Adrenal gland (tissue), 12 donors: ENCODE data around the gene EXOC4. TPM values are rescaled to one million over a fixed set of nuclear protein-coding genes. Genes with fewer than 3 reads are reported as not detected.

Source experiments
- DNase-seq, 7 donors: peaks; one replicate each; pipeline ENCODE4 v3.0.0-alpha.2; 2019 to 2020
- H3K27ac ChIP-seq, 5 donors: fragments of 200-600 bp; sonication (generic) in 4 of 5; 1 replicate in 3 of 5; 2 replicates in 2 of 5; pipeline versions ENCODE4 v1.5.1 to v1.8.0; 2016 to 2020; ENCODE audit warnings: mild to moderate bottlenecking in 1 of 5
- H3K27me3 ChIP-seq: fragments of 200-600 bp; 2 replicates; pipeline ENCODE4 v1.8.0; 2021
- H3K36me3 ChIP-seq, 2 donors: fragments of 200-600 bp; replicated peaks in 1 of 2; 1 replicate in 1 of 2; 2 replicates in 1 of 2; pipeline versions ENCODE4 v1.5.1 to v1.8.0; 2018 to 2022
- H3K4me1 ChIP-seq, 2 donors: fragments of 200-600 bp; replicated peaks in 1 of 2; 1 replicate in 1 of 2; 2 replicates in 1 of 2; pipeline versions ENCODE4 v1.5.1 to v1.8.0; 2018 to 2021
- H3K4me3 ChIP-seq, 4 donors: fragments of 200-600 bp; sonication (generic) in 3 of 4; one replicate each; pipeline ENCODE4 v1.5.1; 2016 to 2018
- H3K9me3 ChIP-seq, 3 donors: fragments of 200-600 bp; sonication (generic) in 1 of 3; replicated peaks in 1 of 3; 1 replicate in 2 of 3; 2 replicates in 1 of 3; pipeline versions ENCODE4 v1.5.1 to v1.8.0; 2016 to 2021
- CTCF ChIP-seq, 6 experiments: fragments of 450-650 bp in 4 of 6; fragments of 200-600 bp in 2 of 6; sonication (generic) in 1 of 6; IDR thresholded peaks; 1 replicate in 5 of 6; 2 replicates in 1 of 6; pipeline versions ENCODE4 v1.5.1 to v1.8.0; 2016 to 2021; ENCODE audit warnings: antibody characterized with exemption in 6 of 6, mild to moderate bottlenecking in 2 of 6, moderate library complexity in 1 of 6
- POLR2A ChIP-seq, 2 donors: fragments of 450-650 bp; IDR thresholded peaks; one replicate each; pipeline ENCODE4 v1.6.1; 2017; ENCODE audit warnings: antibody characterized with exemption in 2 of 2, mild to moderate bottlenecking in 2 of 2, moderate library complexity in 1 of 2
- WGBS, 4 donors: extraction: QIAGEN DNeasy Blood & Tissue Kit in 2 of 4; methylation state at CpG; one replicate each; pipeline versions ENCODE4 v1.1.5 to v1.1.7; 2013 to 2017; 5-methylcytosine and 5-hydroxymethylcytosine counted together
- intact Hi-C, 2 donors: fragments of 100-400 bp; cut with DNase I; formaldehyde crosslinking; loops; one replicate each; pipeline versions ENCODE4 v1.14.1 to v1.15.0; 2022 to 2023
- polyA plus RNA-seq, 3 donors: library from polyadenylated mRNA; stranded (reverse); fragments of 200-250 nt in 2 of 3; fragments of 350-450 nt in 1 of 3; fragmentation: Illumina TruSeq in 1 of 3; extraction: RNeasy Lipid Tissue Mini Kit (QIAGEN cat#74804) in 1 of 3; gene quantifications; one replicate each; pipeline ENCODE4 v1.2.3, GENCODE V29; 2013 to 2014
- total RNA-seq, 9 donors: library from RNA; depleted of rRNA in 4 of 9; stranded (reverse); fragments of >200 nt in 4 of 9; fragments of 120-200 nt in 1 of 9; fragmentation: NEBNext Ultra II Directional in 1 of 9; extraction: Animal tissue kit (Norgen Biotek cat#: 25700) in 1 of 9; gene quantifications; one replicate each; pipeline versions ENCODE4 v1.1.0 to v1.2.4, GENCODE V29; 2013 to 2023
- donor health status: healthy with polysubstance abuse.
- donor health status: Bipolar disorder and iron deficiency.
- donor health status: DM: yes; HTN: yes; CAD: no.
- donor health status: DM: no; HTN: no; CAD: no.
- donor health status: DM: no; HTN: no; CAD: no.
- donor health status: DM: yes; HTN: yes; CAD: no.

EXOC4 gene
- total and polyA plus RNA-seq, 12 donors = 12.5 to 93.8 (median 67.4) TPM

- Histone ChIP-seq H3K36me3 (no peaks in the 10 kb centered on the region), H3K27me3 (no peaks in the 10 kb centered on the region), H3K4me3 (no peak overlapping the region), H3K4me1 (no peaks in the 10 kb centered on the region), H3K9me3 (no peaks in the 10 kb centered on the region), H3K27ac (no peak overlapping the region)
- 78 to 93% (median 84%) methylated on average over 3 of the region's 3 CpGs for WGBS, 4 donors
- no peak for TF ChIP-seq POLR2A (IDR thresholded peaks at IDR 0.05)
- no peak for TF ChIP-seq CTCF (IDR thresholded peaks at IDR 0.05)
- DNase-seq = no peak
- intact Hi-C loops = no loop called here
These were observed 15.3 kb upstream of the EXOC4 start for GRCh38 chr7:133237545-133237944.

- Histone ChIP-seq H3K4me3 (no peak overlapping the region), H3K9me3 (no peaks in the 10 kb centered on the region), H3K36me3 (no peaks in the 10 kb centered on the region), H3K4me1 (no peaks in the 10 kb centered on the region), H3K27me3 (no peaks in the 10 kb centered on the region), H3K27ac (no peak overlapping the region)
- no peak for TF ChIP-seq CTCF (IDR thresholded peaks at IDR 0.05)
- TF ChIP-seq POLR2A (IDR thresholded peaks at IDR 0.05) = no peak
- WGBS, 4 donors = 58 to 79% (median 69%) methylated on average over 3 of the region's 3 CpGs
- no peak for DNase-seq
- intact Hi-C loops = no loop called here
These were observed 12.6 kb upstream of the EXOC4 start for GRCh38 chr7:133240302-133240701.

GRCh38 chr7:133246558-133246957, 6.3 kb upstream of the EXOC4 start:
- TF ChIP-seq POLR2A (IDR thresholded peaks at IDR 0.05) = no peak
- no peaks in the 10 kb centered on the region for H3K4me1 ChIP-seq
- intact Hi-C loops = no loop called here
- DNase-seq = no peak
- no peak overlapping the region for H3K27ac ChIP-seq
- H3K27me3 ChIP-seq = no peaks in the 10 kb centered on the region
- no peak overlapping the region for H3K4me3 ChIP-seq
- H3K36me3 ChIP-seq = no peaks in the 10 kb centered on the region
- 75 to 96% (median 91%) methylated on average over 2 of the region's 2 CpGs for WGBS, 4 donors
- H3K9me3 ChIP-seq = no peaks in the 10 kb centered on the region

GRCh38 chr7:133248901-133249300, 4.0 kb upstream of the EXOC4 start:
- Histone ChIP-seq H3K4me3 (no peak overlapping the region), H3K27ac (no peak overlapping the region), H3K4me1 (peaks cover under 1 to 4% of the 10 kb centered on the region in 2 donors), H3K27me3 (no peaks in the 10 kb centered on the region), H3K9me3 (no peaks in the 10 kb centered on the region), H3K36me3 (no peaks in the 10 kb centered on the region)
- 91 to 99% (median 96%) methylated on average over 2 of the region's 2 CpGs for WGBS, 4 donors
- TF ChIP-seq POLR2A (IDR thresholded peaks at IDR 0.05) (no peak), CTCF (IDR thresholded peaks at IDR 0.05) (no peak)
- no peak for DNase-seq
- intact Hi-C loops = no loop called here

GRCh38 chr7:133252506-133252857, 396 bp upstream of the EXOC4 start:
- Histone ChIP-seq H3K27me3 (no peaks in the 10 kb centered on the region), H3K36me3 (no peaks in the 10 kb centered on the region), H3K27ac (no peak overlapping the region), H3K9me3 (no peaks in the 10 kb centered on the region), H3K4me3 (peak overlapping the region in 1 of 4 donors; percentile 7), H3K4me1 (peaks cover 7 to 16% of the 10 kb centered on the region in 2 donors)
- no peak for DNase-seq
- intact Hi-C loops = no loop called here
- WGBS, 4 donors = 58 to 70% (median 62%) methylated on average over 3 of the region's 3 CpGs
- TF ChIP-seq CTCF (IDR thresholded peaks at IDR 0.05) (no peak), POLR2A (IDR thresholded peaks at IDR 0.05) (no peak)
